Mesothelial cell of epicardium (in vitro differentiated cells): ENCODE data around the gene BAIAP2L1. TPM values are rescaled to one million over a fixed set of nuclear protein-coding genes. Genes with fewer than 3 reads are reported as not detected.
"Not testable (repeated sequence)": the region's sequence is repeated elsewhere in the genome, so short reads cannot be mapped to it uniquely, and the experiment has no call there.

ENCODE experiments used
- DNase-seq, 2 experiments: peaks; one replicate each; pipeline ENCODE4 v3.0.0; 2021; ENCODE audit warnings: low spot score in 2 of 2; ENCODE audit not compliant: unreplicated experiment in 2 of 2
- H3K27ac Mint-ChIP-seq: 2 replicates; pipeline ENCODE4 v1.8.0; 2021; ENCODE audit warnings: mixed read lengths
- H3K27me3 Mint-ChIP-seq: 2 replicates; pipeline ENCODE4 v1.8.0; 2021; ENCODE audit warnings: low read depth, mixed read lengths
- H3K36me3 Mint-ChIP-seq: 2 replicates; pipeline ENCODE4 v1.8.0; 2021; ENCODE audit warnings: mixed read lengths
- H3K4me1 Mint-ChIP-seq: 2 replicates; pipeline ENCODE4 v1.8.0; 2021; ENCODE audit warnings: mixed read lengths
- H3K4me3 Mint-ChIP-seq: 2 replicates; pipeline ENCODE4 v1.8.0; 2021; ENCODE audit warnings: mild to moderate bottlenecking, moderate library complexity, mixed read lengths
- H3K9me3 Mint-ChIP-seq: 2 replicates; pipeline ENCODE4 v1.8.0; 2021; ENCODE audit warnings: mixed read lengths
- CTCF ChIP-seq: fragments of 200-600 bp; sonication (generic); IDR thresholded peaks from one replicate; pipeline ENCODE4 v1.5.0; 2021; ENCODE audit warnings: antibody characterized with exemption; ENCODE audit not compliant: unreplicated experiment
- total RNA-seq: library from RNA; stranded (reverse); gene quantifications from 3 replicates; pipeline ENCODE4 v1.2.1, GENCODE V29; 2021

BAIAP2L1 gene
- total RNA-seq, 1 donor from 2014 or later = 27.2 TPM

- no peaks in the 10 kb centered on the region for H3K9me3 Mint-ChIP-seq
- DNase-seq = no peak
- peaks cover 15% of the 10 kb centered on the region for H3K4me1 Mint-ChIP-seq
- H3K27me3 Mint-ChIP-seq = no peaks in the 10 kb centered on the region
- no peak overlapping the region for H3K27ac Mint-ChIP-seq
- peak overlapping the region; percentile 32 for H3K4me3 Mint-ChIP-seq
- peaks cover 3% of the 10 kb centered on the region for H3K36me3 Mint-ChIP-seq
- TF ChIP-seq CTCF = no peak
Observed at GRCh38 chr7:98323597-98324322, 77.1 kb downstream of the BAIAP2L1 start.

DNA sequence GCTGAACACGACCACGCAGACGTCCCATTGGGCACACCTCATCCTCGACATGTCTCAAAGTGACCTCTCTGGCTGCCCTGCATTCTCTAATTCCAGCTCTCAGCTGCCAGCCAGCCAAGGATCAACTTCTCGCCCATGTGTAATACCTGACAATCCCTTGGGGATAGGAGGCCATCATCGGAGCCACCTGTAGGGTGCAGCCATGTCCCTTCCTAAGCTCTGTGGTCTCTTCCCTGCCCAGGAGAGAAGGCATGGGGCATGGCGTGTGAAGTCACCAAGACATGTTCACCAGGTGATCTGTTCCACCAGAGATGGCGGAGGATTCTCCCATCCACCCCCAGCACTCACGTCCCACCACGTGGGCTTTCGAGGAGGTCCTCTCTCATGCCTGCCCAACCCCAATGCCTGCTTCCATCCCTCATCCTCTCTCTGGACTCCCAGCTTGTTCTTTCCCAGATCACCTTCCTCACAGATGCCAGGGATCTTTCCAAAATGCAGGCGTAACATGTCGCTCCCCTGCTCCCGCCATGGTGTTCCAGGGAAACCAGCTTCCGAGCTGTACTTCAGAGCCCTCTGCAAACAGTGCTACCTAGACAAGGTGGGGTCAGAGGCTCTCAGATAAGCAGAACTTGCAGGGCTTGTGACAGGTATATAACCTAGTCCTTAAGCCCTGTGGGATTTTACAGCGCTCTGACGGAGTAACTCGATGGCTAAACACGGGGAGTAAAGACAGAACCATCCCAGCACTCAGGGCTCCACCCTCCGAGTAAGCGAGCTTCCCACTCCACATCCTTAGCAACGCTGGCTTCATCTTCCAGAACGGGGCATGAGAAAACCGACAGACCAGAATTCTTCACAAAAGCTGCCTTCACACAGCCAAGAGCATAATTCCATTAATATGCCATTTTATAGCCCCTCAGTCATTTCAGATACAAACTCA, 78.3 kb downstream of the BAIAP2L1 start:
- TF ChIP-seq CTCF = no peak
- Mint-ChIP-seq H3K9me3 (peaks cover 5% of the 10 kb centered on the region), H3K27ac (no peak overlapping the region), H3K4me3 (no peak overlapping the region), H3K27me3 (no peaks in the 10 kb centered on the region), H3K36me3 (peaks cover 9% of the 10 kb centered on the region), H3K4me1 (peaks cover 14% of the 10 kb centered on the region)
- no peak for DNase-seq

DNA sequence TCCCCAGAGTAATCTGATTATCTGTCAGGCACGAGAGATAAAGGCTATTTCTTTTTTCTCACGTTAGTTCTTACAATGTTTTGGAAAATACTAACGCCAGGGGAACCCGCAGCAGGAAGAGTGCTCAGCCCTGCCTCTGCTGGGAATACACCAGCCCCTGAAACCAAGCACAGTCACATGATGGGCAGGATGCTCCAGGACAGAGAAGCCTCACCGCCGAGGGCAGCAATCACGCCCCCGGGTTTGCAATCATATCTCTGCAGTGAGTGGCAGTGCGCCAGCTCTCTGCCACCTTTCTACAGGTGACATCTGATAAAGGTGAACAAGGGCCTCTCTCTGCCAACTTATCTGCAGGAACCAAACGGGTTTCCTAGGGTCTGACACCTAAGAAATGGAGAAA, 79.6 kb downstream of the BAIAP2L1 start:
- Mint-ChIP-seq H3K9me3 (peaks cover 15% of the 10 kb centered on the region), H3K4me1 (peaks cover 14% of the 10 kb centered on the region), H3K27ac (no peak overlapping the region), H3K27me3 (no peaks in the 10 kb centered on the region), H3K4me3 (no peak overlapping the region), H3K36me3 (peaks cover 18% of the 10 kb centered on the region)
- no peak for TF ChIP-seq CTCF
- DNase-seq = no peak

- DNase-seq = no peak
- no peak overlapping the region for H3K27ac Mint-ChIP-seq
- no peak overlapping the region for H3K4me3 Mint-ChIP-seq
- H3K9me3 Mint-ChIP-seq = peaks cover 19% of the 10 kb centered on the region
- TF ChIP-seq CTCF = no peak
- peaks cover 12% of the 10 kb centered on the region for H3K4me1 Mint-ChIP-seq
- no peaks in the 10 kb centered on the region for H3K27me3 Mint-ChIP-seq
- peaks cover 34% of the 10 kb centered on the region for H3K36me3 Mint-ChIP-seq
Observed at GRCh38 chr7:98319176-98319575, 81.7 kb downstream of the BAIAP2L1 start.

DNA sequence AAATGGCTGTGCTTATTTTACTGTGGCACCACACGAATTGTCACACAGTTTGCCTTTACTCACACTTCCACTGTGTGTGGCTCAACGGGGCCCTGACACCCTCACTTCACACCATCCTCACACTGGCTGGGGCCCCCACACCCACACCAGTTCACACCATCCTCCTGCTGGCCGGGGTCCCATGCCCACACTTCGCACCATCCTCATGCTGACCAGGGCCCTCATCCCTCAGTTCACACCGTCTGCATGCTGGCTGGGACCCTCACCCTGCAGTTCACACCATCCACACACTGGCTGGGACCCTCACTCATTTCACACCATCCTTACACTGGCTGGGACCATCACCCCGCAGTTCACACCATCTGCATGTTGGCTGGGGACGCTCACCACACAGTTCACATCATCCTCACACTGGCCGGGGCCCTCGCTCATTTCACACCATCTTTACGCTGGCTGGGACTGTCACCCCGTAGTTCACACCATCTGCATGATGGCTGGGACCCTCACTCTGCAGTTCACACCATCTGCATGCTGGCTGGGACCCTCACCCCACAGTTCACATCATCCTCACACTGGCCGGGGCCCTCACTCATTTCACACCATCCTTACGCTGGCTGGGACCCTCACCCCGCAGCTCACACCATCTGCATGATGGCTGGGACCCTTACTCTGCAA, 83.4 kb downstream of the BAIAP2L1 start:
- no peak for TF ChIP-seq CTCF
- Mint-ChIP-seq H3K9me3 (peaks cover 19% of the 10 kb centered on the region), H3K27ac (no peak overlapping the region), H3K4me1 (no peaks in the 10 kb centered on the region), H3K27me3 (no peaks in the 10 kb centered on the region), H3K4me3 (no peak overlapping the region), H3K36me3 (peaks cover 34% of the 10 kb centered on the region)
- no peak for DNase-seq

DNA sequence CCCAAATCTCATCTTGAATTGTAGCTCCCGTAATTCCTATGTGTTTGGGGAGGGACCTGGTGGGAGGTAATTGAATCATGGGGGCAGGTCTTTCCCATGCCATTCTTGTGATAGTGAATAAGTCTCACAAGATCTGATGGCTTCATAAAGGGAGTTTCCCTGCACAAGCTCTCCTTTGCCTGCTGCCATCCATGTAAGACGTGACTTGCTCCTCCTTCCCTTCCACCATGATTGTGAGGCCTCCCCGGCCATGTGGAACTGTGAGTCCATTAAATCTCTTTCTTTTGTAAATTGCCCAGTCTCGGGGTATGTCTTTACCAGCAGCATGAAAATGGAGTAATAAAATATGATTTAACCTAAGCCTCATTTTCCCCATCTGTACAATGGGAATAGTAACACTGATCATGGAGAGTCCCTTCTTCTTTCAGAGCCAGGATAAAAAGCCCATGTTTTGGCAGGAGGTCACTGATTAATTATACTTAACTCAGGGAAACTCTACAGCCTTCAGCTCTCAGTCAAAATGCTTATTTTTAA, 84.8 kb downstream of the BAIAP2L1 start:
- not testable (repeated sequence) for H3K4me1 Mint-ChIP-seq, H3K27me3 Mint-ChIP-seq, H3K4me3 Mint-ChIP-seq, DNase-seq, H3K27ac Mint-ChIP-seq
- H3K36me3 Mint-ChIP-seq = peaks cover 38% of the 10 kb centered on the region
- peaks cover 19% of the 10 kb centered on the region for H3K9me3 Mint-ChIP-seq
